ENCODE data around the gene ZFPM1. TPM values are rescaled to one million over a fixed set of nuclear protein-coding genes. Genes with fewer than 3 reads are reported as not detected.

ZFPM1 gene
- total and polyA plus RNA-seq, 8 donors, result 3.6 to 22.5 (median 19.3) TPM

- TF ChIP-seq CTCF (IDR thresholded peaks at IDR 0.05), result no peak
- H3K9me3 ChIP-seq, result no peaks in the 10 kb centered on the region
- intact Hi-C loops (cut with DNase I), result no loop called here
- H3K4me3 ChIP-seq, result no peak overlapping the region
- ATAC-seq, result no peak
- H3K4me1 ChIP-seq, result no peaks in the 10 kb centered on the region
- no peak for FAIRE-seq
- H3K27me3 ChIP-seq, result no peaks in the 10 kb centered on the region
- no peak overlapping the region for H3K27ac ChIP-seq
- DNase-seq, result no peak
- H3K36me3 ChIP-seq, result no peaks in the 10 kb centered on the region
- WGBS, 2 donors, result 88 to 89% methylated on average over 12 of the region's 12 CpGs
These were observed 39.4 kb upstream of the ZFPM1 start for GRCh38 chr16:88413631-88414030.

- Histone ChIP-seq H3K27ac (no peak overlapping the region), H3K4me3 (no peak overlapping the region), H3K9me3 (no peaks in the 10 kb centered on the region), H3K27me3 (no peaks in the 10 kb centered on the region), H3K36me3 (no peaks in the 10 kb centered on the region), H3K4me1 (no peaks in the 10 kb centered on the region)
- ATAC-seq (no peak), DNase-seq (no peak), FAIRE-seq (no peak)
- 83 to 89% methylated on average over 29 to 34 of the region's 34 CpGs for WGBS, 2 donors
- intact Hi-C loops (cut with DNase I), result no loop called here
- TF ChIP-seq CTCF (IDR thresholded peaks at IDR 0.05), result no peak
These were observed 38.3 kb upstream of the ZFPM1 start for GRCh38 chr16:88414521-88415380.

GRCh38 chr16:88415381-88415705, 37.7 kb upstream of the ZFPM1 start:
- DNase-seq (no peak), FAIRE-seq (no peak), ATAC-seq (no peak)
- intact Hi-C loops (cut with DNase I), result no loop called here
- Histone ChIP-seq H3K4me3 (no peak overlapping the region), H3K27me3 (no peaks in the 10 kb centered on the region), H3K4me1 (no peaks in the 10 kb centered on the region), H3K27ac (no peak overlapping the region), H3K9me3 (no peaks in the 10 kb centered on the region), H3K36me3 (no peaks in the 10 kb centered on the region)
- TF ChIP-seq CTCF (IDR thresholded peaks at IDR 0.05), result no peak
- WGBS, 2 donors, result 84 to 87% methylated on average over 5 of the region's 5 CpGs

- TF ChIP-seq CTCF (IDR thresholded peaks at IDR 0.05), result no peak
- Histone ChIP-seq H3K27me3 (no peaks in the 10 kb centered on the region), H3K4me1 (no peaks in the 10 kb centered on the region), H3K9me3 (no peaks in the 10 kb centered on the region), H3K27ac (no peak overlapping the region), H3K36me3 (no peaks in the 10 kb centered on the region), H3K4me3 (no peak overlapping the region)
- DNase-seq (no peak), ATAC-seq (no peak), FAIRE-seq (no peak)
- intact Hi-C loops (cut with DNase I), result no loop called here
- WGBS, 2 donors, result 67 to 71% methylated on average over 29 of the region's 29 CpGs
These were observed 37.3 kb upstream of the ZFPM1 start for GRCh38 chr16:88415713-88416323.

GRCh38 chr16:88416686-88417085, 36.4 kb upstream of the ZFPM1 start:
- no peak for TF ChIP-seq CTCF (IDR thresholded peaks at IDR 0.05)
- no peak overlapping the region for H3K27ac ChIP-seq
- H3K9me3 ChIP-seq, result no peaks in the 10 kb centered on the region
- ATAC-seq (no peak), DNase-seq (no peak), FAIRE-seq (no peak)
- 79 to 86% methylated on average over 17 of the region's 17 CpGs for WGBS, 2 donors
- intact Hi-C loops (cut with DNase I), result no loop called here
- no peaks in the 10 kb centered on the region for H3K36me3 ChIP-seq
- no peak overlapping the region for H3K4me3 ChIP-seq
- H3K4me1 ChIP-seq, result no peaks in the 10 kb centered on the region
- H3K27me3 ChIP-seq, result no peaks in the 10 kb centered on the region
